ENCODE results near the gene ASAH2. TPM values are rescaled to one million over a fixed set of nuclear protein-coding genes. Genes with fewer than 3 reads are reported as not detected.

Gene ASAH2
- total and polyA plus RNA-seq, 2 of the 13 experiments (the other 11 are each of a cell fraction or from before 2014, with no cell fraction given) = 16.0 to 17.9 TPM

GRCh38 chr10:50294582-50294981 is 43.3 kb upstream of the ASAH2 start (continued):
- TF ChIP-seq, protein P1, sequence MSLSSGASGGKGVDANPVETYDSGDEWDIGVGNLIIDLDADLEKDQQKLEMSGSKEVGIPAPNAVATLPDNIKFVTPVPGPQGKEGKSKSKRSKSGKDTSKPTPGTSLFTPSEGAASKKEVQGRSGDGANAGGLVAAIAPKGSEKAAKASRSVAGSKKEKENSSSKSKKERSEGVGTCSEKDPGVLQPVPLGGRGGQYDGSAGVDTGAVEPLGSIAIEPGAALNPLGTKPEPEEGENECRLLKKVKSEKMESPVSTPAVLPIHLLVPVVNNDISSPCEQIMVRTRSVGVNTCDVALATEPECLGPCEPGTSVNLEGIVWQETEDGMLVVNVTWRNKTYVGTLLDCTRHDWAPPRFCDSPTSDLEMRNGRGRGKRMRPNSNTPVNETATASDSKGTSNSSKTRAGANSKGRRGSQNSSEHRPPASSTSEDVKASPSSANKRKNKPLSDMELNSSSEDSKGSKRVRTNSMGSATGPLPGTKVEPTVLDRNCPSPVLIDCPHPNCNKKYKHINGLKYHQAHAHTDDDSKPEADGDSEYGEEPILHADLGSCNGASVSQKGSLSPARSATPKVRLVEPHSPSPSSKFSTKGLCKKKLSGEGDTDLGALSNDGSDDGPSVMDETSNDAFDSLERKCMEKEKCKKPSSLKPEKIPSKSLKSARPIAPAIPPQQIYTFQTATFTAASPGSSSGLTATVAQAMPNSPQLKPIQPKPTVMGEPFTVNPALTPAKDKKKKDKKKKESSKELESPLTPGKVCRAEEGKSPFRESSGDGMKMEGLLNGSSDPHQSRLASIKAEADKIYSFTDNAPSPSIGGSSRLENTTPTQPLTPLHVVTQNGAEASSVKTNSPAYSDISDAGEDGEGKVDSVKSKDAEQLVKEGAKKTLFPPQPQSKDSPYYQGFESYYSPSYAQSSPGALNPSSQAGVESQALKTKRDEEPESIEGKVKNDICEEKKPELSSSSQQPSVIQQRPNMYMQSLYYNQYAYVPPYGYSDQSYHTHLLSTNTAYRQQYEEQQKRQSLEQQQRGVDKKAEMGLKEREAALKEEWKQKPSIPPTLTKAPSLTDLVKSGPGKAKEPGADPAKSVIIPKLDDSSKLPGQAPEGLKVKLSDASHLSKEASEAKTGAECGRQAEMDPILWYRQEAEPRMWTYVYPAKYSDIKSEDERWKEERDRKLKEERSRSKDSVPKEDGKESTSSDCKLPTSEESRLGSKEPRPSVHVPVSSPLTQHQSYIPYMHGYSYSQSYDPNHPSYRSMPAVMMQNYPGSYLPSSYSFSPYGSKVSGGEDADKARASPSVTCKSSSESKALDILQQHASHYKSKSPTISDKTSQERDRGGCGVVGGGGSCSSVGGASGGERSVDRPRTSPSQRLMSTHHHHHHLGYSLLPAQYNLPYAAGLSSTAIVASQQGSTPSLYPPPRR (CRISPR knock-in tag; IDR thresholded peaks at IDR 0.05; ENCODE audit: borderline replicate concordance) = no peak
- TF ChIP-seq ZFY (CRISPR knock-in tag; IDR thresholded peaks at IDR 0.05) (no peak), LBX2 (CRISPR knock-in tag; IDR thresholded peaks at IDR 0.05; ENCODE audit: borderline replicate concordance) (no peak), ZNF3 (CRISPR knock-in tag; IDR thresholded peaks at IDR 0.05) (no peak), ZNF775 (CRISPR knock-in tag; IDR thresholded peaks at IDR 0.05; ENCODE audit: borderline replicate concordance) (no peak), ZNF562 (CRISPR knock-in tag; IDR thresholded peaks at IDR 0.05; ENCODE audit: borderline replicate concordance) (no peak), ZFP37 (CRISPR knock-in tag; IDR thresholded peaks at IDR 0.05; ENCODE audit: borderline replicate concordance) (no peak), MYNN (CRISPR knock-in tag; IDR thresholded peaks at IDR 0.05; ENCODE audit: low read depth) (no peak)
- TF ChIP-seq, protein P2, sequence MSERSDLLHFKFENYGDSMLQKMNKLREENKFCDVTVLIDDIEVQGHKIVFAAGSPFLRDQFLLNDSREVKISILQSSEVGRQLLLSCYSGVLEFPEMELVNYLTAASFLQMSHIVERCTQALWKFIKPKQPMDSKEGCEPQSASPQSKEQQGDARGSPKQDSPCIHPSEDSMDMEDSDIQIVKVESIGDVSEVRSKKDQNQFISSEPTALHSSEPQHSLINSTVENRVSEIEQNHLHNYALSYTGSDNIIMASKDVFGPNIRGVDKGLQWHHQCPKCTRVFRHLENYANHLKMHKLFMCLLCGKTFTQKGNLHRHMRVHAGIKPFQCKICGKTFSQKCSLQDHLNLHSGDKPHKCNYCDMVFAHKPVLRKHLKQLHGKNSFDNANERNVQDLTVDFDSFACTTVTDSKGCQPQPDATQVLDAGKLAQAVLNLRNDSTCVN (CRISPR knock-in tag; IDR thresholded peaks at IDR 0.05; ENCODE audit: borderline replicate concordance) = no peak
- TF ChIP-seq, protein P3, sequence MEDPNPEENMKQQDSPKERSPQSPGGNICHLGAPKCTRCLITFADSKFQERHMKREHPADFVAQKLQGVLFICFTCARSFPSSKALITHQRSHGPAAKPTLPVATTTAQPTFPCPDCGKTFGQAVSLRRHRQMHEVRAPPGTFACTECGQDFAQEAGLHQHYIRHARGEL (CRISPR knock-in tag; IDR thresholded peaks at IDR 0.05) = no peak
- TF ChIP-seq, protein P4, sequence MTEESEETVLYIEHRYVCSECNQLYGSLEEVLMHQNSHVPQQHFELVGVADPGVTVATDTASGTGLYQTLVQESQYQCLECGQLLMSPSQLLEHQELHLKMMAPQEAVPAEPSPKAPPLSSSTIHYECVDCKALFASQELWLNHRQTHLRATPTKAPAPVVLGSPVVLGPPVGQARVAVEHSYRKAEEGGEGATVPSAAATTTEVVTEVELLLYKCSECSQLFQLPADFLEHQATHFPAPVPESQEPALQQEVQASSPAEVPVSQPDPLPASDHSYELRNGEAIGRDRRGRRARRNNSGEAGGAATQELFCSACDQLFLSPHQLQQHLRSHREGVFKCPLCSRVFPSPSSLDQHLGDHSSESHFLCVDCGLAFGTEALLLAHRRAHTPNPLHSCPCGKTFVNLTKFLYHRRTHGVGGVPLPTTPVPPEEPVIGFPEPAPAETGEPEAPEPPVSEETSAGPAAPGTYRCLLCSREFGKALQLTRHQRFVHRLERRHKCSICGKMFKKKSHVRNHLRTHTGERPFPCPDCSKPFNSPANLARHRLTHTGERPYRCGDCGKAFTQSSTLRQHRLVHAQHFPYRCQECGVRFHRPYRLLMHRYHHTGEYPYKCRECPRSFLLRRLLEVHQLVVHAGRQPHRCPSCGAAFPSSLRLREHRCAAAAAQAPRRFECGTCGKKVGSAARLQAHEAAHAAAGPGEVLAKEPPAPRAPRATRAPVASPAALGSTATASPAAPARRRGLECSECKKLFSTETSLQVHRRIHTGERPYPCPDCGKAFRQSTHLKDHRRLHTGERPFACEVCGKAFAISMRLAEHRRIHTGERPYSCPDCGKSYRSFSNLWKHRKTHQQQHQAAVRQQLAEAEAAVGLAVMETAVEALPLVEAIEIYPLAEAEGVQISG (CRISPR knock-in tag; IDR thresholded peaks at IDR 0.05) = no peak

Data from HepG2 (cell line).